ENCODE data around the gene MDM2. TPM values are rescaled to one million over a fixed set of nuclear protein-coding genes. Genes with fewer than 3 reads are reported as not detected.

MDM2 gene
- total and polyA plus RNA-seq, 2 of the 13 experiments (the other 11 are each of a cell fraction or from before 2014, with no cell fraction given), result 29.3 to 314 TPM

DNA sequence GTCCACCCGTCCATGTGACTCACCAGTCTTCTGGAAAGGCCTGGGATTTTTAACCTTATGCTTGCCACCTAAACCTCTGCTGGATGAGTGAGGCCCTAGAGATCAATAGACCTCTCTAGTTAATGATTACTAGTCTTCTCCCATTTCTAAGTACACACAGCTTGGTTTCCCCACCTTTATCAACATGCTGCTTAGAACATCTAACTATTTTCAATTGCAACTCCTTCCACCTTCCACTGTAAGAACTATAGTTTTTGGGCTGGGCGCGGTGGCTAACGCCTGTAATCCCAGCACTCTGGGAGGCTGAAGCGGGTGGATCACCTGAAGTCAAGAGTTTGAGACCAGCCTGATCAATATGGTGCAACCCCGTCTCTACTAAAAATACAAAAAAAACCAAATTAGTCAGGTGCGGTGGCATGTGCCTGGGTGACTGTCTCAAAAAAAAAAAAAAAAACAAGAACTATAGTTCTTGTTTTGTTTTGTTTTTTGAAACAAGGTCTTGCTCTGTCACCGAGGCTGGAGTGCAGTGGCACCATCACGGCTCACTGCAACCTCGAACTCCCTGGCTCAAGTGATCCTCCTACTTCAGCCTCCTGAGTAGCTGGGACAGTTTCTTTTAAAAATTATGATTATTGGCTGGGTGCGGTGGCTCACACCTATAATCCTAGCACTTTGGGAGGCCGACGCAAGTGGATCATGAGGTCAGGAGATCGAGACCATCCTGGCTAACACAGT, 18.7 kb upstream of the MDM2 start (continued):
- TF ChIP-seq SMC3 (IDR thresholded peaks at IDR 0.05; ENCODE audit: low read length) (no peak), GATAD1 (CRISPR knock-in tag; IDR thresholded peaks at IDR 0.05) (peak; percentile 41; the same call in 1 of the 2 replicates), RBAK (CRISPR knock-in tag; IDR thresholded peaks at IDR 0.05) (no peak), SRSF9 (IDR thresholded peaks at IDR 0.05; ENCODE audit: borderline replicate concordance, insufficient read depth, low read depth, low read length, poor library complexity, severe bottlenecking) (no peak), MEIS1 (CRISPR knock-in tag; IDR thresholded peaks at IDR 0.05; ENCODE audit: borderline replicate concordance) (no peak), ZNF570 (CRISPR knock-in tag; IDR thresholded peaks at IDR 0.05; ENCODE audit: borderline replicate concordance) (no peak), TSC22D2 (CRISPR knock-in tag; IDR thresholded peaks at IDR 0.05; ENCODE audit: borderline replicate concordance) (no peak), HMG20B (CRISPR knock-in tag; conservative IDR thresholded peaks at IDR 0.05) (no peak), ZNF33A (CRISPR knock-in tag; IDR thresholded peaks at IDR 0.05; ENCODE audit: borderline replicate concordance) (peak; percentile 65; the same call in 1 of the 2 replicates), ZNF34 (CRISPR knock-in tag; IDR thresholded peaks at IDR 0.05; ENCODE audit: borderline replicate concordance) (no peak), PRMT3 (CRISPR knock-in tag; IDR thresholded peaks at IDR 0.05; ENCODE audit: borderline replicate concordance, low read depth) (no peak), EP300 (IDR thresholded peaks at IDR 0.05; ENCODE audit: low read depth in 2 of 2, low read length in 2 of 2) (peak in 1 of 2 experiments; percentile 81; a peak in 2 of 4 replicates), EP300 (CRISPR knock-in tag; IDR thresholded peaks at IDR 0.05; ENCODE audit: borderline replicate concordance) (no peak), ZNF83 (CRISPR knock-in tag; IDR thresholded peaks at IDR 0.05; ENCODE audit: borderline replicate concordance) (no peak), NAIF1 (CRISPR knock-in tag; IDR thresholded peaks at IDR 0.05; ENCODE audit: borderline replicate concordance) (no peak; the same call in 1 of the 2 replicates), GPN1 (CRISPR knock-in tag; IDR thresholded peaks at IDR 0.05; ENCODE audit: borderline replicate concordance) (no peak), TOPORS (CRISPR knock-in tag; IDR thresholded peaks at IDR 0.05) (no peak), ZNF333 (CRISPR knock-in tag; IDR thresholded peaks at IDR 0.05; ENCODE audit: borderline replicate concordance) (no peak), ZNF605 (CRISPR knock-in tag; IDR thresholded peaks at IDR 0.05) (no peak), ZNF331 (CRISPR knock-in tag; IDR thresholded peaks at IDR 0.05) (no peak; the same call in 1 of the 2 replicates), ISX (CRISPR knock-in tag; conservative IDR thresholded peaks at IDR 0.05) (no peak), CBX1 (IDR thresholded peaks at IDR 0.05; ENCODE audit: low read depth) (no peak), MATR3 (CRISPR knock-in tag; IDR thresholded peaks at IDR 0.05) (no peak)
- TF ChIP-seq, protein P1, sequence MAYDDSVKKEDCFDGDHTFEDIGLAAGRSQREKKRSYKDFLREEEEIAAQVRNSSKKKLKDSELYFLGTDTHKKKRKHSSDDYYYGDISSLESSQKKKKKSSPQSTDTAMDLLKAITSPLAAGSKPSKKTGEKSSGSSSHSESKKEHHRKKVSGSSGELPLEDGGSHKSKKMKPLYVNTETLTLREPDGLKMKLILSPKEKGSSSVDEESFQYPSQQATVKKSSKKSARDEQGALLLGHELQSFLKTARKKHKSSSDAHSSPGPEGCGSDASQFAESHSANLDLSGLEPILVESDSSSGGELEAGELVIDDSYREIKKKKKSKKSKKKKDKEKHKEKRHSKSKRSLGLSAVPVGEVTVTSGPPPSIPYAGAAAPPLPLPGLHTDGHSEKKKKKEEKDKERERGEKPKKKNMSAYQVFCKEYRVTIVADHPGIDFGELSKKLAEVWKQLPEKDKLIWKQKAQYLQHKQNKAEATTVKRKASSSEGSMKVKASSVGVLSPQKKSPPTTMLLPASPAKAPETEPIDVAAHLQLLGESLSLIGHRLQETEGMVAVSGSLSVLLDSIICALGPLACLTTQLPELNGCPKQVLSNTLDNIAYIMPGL (CRISPR knock-in tag; IDR thresholded peaks at IDR 0.05; ENCODE audit: borderline replicate concordance in 1 of 2, low read depth in 1 of 2), result no peak; a peak in 1 of 4 replicates
- TF ChIP-seq, protein P2, sequence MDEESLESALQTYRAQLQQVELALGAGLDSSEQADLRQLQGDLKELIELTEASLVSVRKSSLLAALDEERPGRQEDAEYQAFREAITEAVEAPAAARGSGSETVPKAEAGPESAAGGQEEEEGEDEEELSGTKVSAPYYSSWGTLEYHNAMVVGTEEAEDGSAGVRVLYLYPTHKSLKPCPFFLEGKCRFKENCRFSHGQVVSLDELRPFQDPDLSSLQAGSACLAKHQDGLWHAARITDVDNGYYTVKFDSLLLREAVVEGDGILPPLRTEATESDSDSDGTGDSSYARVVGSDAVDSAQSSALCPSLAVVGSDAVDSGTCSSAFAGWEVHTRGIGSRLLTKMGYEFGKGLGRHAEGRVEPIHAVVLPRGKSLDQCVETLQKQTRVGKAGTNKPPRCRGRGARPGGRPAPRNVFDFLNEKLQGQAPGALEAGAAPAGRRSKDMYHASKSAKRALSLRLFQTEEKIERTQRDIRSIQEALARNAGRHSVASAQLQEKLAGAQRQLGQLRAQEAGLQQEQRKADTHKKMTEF (CRISPR knock-in tag; IDR thresholded peaks at IDR 0.05), result peak; percentile 71
- TF ChIP-seq, protein P3, sequence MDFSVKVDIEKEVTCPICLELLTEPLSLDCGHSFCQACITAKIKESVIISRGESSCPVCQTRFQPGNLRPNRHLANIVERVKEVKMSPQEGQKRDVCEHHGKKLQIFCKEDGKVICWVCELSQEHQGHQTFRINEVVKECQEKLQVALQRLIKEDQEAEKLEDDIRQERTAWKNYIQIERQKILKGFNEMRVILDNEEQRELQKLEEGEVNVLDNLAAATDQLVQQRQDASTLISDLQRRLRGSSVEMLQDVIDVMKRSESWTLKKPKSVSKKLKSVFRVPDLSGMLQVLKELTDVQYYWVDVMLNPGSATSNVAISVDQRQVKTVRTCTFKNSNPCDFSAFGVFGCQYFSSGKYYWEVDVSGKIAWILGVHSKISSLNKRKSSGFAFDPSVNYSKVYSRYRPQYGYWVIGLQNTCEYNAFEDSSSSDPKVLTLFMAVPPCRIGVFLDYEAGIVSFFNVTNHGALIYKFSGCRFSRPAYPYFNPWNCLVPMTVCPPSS (IDR thresholded peaks at IDR 0.05), result no peak

Measured in HepG2 (cell line).